ENCODE results near the gene ENPP3. TPM values are rescaled to one million over a fixed set of nuclear protein-coding genes. Genes with fewer than 3 reads are reported as not detected.

ENPP3 gene
- not detected in 2 replicates for total RNA-seq (2014; rRNA removed; shearing (Covaris generic))

- no peak for DNase-seq (ENCODE audit: low spot score)
These were observed at the start of gene ENPP3 for GRCh38 chr6:131636880-131637792. Gene ENPP3, plus strand, starts transcription at chr6:131637302. Its CDS starts 83 bp downstream, at chr6:131637385.

- DNase-seq (ENCODE audit: low spot score) = no peak
These were observed 49.2 kb upstream of the ENPP3 start for GRCh38 chr6:131587909-131588308.

- DNase-seq (ENCODE audit: low spot score) = no peak
These were observed 48.5 kb upstream of the ENPP3 start for GRCh38 chr6:131588643-131589042.

DNA sequence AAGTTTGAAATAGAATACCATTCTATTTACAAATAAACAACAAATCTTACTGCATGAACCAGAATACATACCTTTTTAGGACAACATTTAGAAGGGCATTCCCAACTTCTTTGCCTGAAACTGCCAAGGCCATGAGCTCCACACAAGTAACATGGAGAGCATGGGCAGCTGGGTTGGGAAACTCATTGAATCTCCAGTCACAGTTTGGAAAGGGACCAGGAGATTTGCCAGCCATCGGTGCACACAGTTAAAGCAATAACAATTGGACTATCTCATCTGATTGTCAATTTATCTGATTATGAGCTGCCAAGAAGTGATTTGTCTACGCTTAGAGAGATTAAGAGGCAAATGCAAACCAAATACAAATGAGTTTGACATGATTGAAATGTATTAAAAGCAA, 44.2 kb upstream of the ENPP3 start:
- DNase-seq (ENCODE audit: low spot score) = no peak

- DNase-seq (ENCODE audit: low spot score) = no peak
These were observed 43.0 kb upstream of the ENPP3 start for GRCh38 chr6:131594074-131594473.

DNA sequence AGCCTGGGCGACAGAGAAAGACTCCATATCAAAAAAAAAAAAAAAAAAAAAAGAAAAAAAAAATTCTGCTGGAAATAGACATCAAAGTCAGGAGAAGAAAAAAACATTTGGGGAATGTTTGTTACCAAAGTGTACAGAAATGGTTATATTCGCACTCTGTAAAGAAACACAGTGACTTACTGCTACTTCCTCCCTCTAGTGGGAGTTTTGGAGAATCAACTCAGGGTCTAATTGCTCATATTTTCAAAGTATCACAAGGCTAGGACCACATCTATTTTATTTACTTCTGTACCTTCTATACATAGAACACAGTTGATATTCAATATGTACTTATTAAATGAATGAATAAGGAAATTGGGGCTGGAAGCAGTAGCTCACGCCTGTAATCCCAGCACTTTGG, 39.7 kb upstream of the ENPP3 start:
- DNase-seq (ENCODE audit: low spot score) = peak; percentile 17

DNA sequence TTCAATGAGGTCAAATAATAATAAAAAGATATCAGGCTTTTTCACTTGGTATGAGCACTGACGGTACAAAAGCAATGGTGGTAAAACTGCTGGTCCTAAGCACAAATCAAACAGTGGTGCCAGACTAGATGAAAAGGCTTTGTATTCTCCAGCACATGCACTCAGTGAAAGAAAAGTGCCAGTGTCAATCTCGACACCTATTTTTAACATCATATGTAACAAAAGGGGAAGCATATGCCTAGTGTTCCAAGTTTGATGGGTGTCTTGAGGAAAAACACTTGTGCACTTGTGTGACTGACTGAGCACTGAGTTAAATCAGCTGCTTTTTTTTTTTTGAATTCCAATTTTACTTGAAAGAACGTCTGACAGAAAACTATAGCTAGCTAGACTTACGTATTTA, 36.4 kb upstream of the ENPP3 start:
- no peak for DNase-seq (ENCODE audit: low spot score)

GRCh38 chr6:131602781-131603312, 34.3 kb upstream of the ENPP3 start:
- DNase-seq (ENCODE audit: low spot score) = no peak

- DNase-seq (ENCODE audit: low spot score) = no peak
These were observed 23.7 kb upstream of the ENPP3 start for GRCh38 chr6:131613296-131613925.

- no peak for DNase-seq (ENCODE audit: low spot score)
These were observed 21.8 kb upstream of the ENPP3 start for GRCh38 chr6:131615275-131615674.

DNA sequence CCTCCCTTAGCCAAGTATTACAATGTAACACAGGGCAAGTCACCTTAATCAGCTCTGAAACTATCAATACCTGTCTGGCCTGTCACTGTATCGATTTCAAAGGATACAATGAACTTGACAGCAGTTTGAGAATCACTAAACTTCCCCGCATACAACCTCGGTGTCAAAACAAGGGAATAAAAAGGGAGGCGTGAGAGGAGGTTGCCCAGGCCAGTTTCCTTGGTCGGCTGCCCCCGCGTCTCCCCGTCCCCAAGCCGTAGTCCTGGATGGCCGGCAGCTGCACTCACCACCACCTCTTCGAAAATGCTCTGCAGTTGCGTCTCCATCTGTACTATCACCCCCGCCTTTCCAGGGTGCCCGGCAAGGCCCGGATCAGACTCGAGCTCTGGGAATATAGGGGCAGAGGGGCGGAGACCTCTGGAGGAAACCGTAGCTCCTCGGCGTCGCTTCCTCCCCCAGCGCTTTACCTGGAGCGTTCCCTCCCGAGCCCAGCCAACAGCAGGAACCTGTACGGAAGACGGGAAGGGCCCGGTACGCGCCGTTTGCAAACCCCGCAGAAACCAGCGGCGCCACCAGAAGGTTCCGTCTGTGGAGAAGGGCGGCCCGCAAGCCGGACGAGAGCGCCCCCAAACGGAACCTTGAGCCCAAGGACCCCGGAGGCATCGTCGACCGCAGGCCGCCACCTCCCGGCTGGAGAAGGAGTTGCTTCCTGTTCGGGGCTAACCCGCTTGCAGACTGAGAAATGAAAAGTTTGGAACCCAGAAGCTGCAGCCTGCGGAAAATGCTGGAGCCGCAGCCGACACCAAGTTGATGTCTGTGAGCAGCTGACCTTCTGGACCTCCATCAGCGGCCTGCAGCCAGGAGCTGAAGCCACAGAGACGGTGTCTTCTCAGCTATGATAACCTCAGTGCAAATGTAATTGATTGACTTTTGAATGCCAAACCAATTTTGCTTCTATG, 9.1 kb upstream of the ENPP3 start, which contains the start of gene MED23:
Gene MED23, minus strand, starts transcription at position 519 of the 959 bp plus-strand sequence. Its CDS starts 193 bp downstream, at position 326.
- DNase-seq (ENCODE audit: low spot score) = peak; percentile 95

- DNase-seq (ENCODE audit: low spot score) = no peak
These were observed 8.4 kb upstream of the ENPP3 start for GRCh38 chr6:131628726-131629125.

DNA sequence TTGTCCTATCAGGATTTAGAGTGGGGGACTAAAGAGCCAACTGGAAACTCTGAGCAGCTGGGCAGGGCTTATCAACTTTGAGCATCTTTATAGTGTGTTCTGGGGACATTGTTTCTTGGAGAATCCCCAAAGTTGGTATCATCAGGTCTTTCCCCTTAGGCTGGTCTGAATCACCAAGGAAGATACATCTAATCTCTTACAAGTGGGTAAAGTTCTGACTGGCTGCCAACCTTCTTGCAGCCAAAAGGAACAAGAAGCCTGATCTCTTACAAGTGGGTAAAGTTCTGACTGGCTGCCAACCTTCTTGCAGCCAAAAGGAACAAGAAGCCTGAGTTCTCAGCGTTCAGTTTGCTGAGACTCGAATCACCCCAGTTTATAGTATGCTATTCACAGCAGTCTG, 7.5 kb upstream of the ENPP3 start:
- DNase-seq (ENCODE audit: low spot score) = no peak

DNA sequence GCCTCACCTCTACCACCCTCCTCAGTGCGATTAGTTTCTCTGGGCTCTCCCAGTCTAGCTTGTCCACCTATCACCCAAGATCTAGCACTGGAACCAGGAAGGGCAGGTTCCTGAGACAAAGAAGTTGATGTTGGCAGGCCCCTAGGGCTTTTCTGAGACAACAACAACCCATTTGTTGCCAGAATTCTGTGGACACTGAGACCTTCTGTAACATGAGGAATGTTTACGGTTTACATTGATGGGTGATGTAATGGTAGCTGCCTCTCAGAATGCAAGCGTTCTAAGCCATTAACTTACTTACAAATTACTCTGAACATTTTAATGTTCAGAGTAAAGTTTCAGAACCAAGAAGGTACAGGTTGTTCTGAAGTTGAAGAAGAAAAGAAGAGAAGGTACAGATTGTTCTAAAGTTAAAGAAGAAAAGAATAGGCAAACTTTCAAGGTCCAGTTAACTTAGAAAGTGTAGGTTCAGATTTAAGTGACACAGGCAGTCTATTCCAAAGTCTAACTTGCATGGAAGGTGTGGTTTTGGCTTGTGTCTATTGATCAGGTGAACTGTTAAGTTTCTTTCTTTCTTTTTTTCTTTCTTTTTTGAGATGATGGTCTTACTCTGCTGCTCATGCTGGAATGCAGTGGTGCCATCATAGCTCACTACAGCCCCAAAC, 5.3 kb upstream of the ENPP3 start:
- no peak for DNase-seq (ENCODE audit: low spot score)

GRCh38 chr6:131635384-131636340, 1.4 kb upstream of the ENPP3 start:
- no peak for DNase-seq (ENCODE audit: low spot score)

DNA sequence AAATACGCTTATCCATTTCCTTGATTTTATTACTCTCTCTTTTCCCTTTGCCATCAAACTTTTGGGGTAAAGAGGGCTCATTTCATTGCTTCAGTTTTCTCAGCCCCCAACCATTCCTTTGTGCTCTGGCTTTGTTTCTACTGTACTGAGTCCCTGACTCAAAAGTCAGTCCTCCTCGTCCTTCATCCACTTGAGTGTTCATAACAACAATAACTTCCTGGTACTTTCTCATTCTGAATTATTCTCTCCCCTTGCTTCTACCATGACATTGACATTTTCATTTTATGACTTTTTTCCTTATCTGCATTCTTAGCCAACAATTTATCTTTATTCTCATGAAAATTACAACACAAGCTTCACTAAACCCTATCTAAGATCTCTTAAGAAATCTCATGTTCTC, 911 bp downstream of the ENPP3 start:
- DNase-seq (ENCODE audit: low spot score) = no peak

- DNase-seq (ENCODE audit: low spot score) = no peak
These were observed 3.0 kb downstream of the ENPP3 start for GRCh38 chr6:131640100-131640499.

GRCh38 chr6:131640576-131640975, 3.5 kb downstream of the ENPP3 start:
- no peak for DNase-seq (ENCODE audit: low spot score)

DNA sequence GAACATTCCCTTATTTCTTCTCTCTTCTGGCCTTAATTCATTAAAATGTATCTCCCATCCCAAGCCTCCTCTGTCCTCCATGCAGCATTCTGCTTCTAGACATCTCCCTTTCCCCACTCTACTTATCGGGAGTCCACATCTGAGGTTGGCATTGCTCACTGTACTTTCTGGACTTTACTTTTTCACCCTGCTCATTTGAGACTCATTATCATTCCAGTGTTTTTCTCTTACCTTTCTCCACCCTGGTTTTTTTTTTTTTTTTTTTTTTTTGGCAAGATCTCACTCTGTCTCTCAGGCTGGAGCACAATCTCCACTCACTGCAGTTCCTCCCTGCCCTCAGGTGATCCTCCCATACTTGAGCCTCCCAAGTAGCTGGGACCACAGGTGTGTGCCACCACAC, 4.5 kb downstream of the ENPP3 start:
- DNase-seq (ENCODE audit: low spot score) = no peak

DNA sequence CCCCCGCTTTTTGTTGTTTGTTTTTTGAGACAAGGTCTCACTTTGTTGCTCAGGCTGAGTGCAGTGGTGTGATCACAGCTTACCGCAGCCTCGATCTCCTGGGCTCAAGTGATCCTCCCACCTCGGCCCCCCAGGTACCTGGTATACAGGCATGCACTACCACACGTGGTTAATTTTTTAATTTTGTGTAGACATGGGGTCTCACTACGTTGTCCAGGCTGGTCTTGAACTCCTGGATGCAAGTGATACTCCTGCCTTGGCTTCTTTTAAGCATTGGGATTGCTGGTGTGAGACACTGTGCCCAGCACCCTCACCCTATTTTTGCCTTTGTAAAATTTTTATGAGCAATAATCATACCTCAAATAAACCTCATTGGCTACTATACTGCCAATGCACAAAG, 5.5 kb downstream of the ENPP3 start:
- DNase-seq (ENCODE audit: low spot score) = no peak

Data from HT-29 (cell line).